T-helper 17 cell (primary cell): ENCODE data around the gene RGS12. TPM values are rescaled to one million over a fixed set of nuclear protein-coding genes. Genes with fewer than 3 reads are reported as not detected.
A peak's percentile ranks its signal among the peaks of the same experiment; 100 is the strongest.

Source experiments
- ATAC-seq: fragments of 150-1000 bp; cut with Tn5 transposase; 2 replicates; pipeline ENCODE4 v1.10.0; 2021; ENCODE audit warnings: mild to moderate bottlenecking, moderate library complexity
- DNase-seq, 3 donors: peaks; one replicate each; pipeline versions ENCODE4 v3.0.0 to v3.0.0-alpha.2; 2020 to 2021
- H3K9me3 ChIP-seq: one replicate; pipeline ENCODE4 v1.7.0; 2013; ENCODE audit warnings: low read length, mild to moderate bottlenecking; ENCODE audit not compliant: control insufficient read depth, poor library complexity, severe bottlenecking
- H3K27ac Mint-ChIP-seq: one replicate; pipeline ENCODE4 v1.8.0; 2022; ENCODE audit warnings: mild to moderate bottlenecking, moderate library complexity, mixed read lengths
- H3K27me3 Mint-ChIP-seq: one replicate; pipeline ENCODE4 v1.8.0; 2022; ENCODE audit warnings: mixed read lengths
- H3K36me3 Mint-ChIP-seq: one replicate; pipeline ENCODE4 v1.8.0; 2022; ENCODE audit warnings: low read depth, mixed read lengths
- H3K4me1 Mint-ChIP-seq: one replicate; pipeline ENCODE4 v1.8.0; 2022; ENCODE audit warnings: mild to moderate bottlenecking, mixed read lengths
- H3K4me3 Mint-ChIP-seq: one replicate; pipeline ENCODE4 v1.8.0; 2022; ENCODE audit warnings: mild to moderate bottlenecking, moderate library complexity, mixed read lengths
- total RNA-seq, 4 donors: library from RNA in 2 of 4; stranded (reverse) in 2 of 4; gene quantifications; one replicate each; pipeline ENCODE4 v1.2.3 and lab custom pipeline; 2022 to 2026

RGS12 gene
- total RNA-seq, 2 donors from 2014 or later: 4.0 to 5.0 TPM

DNA sequence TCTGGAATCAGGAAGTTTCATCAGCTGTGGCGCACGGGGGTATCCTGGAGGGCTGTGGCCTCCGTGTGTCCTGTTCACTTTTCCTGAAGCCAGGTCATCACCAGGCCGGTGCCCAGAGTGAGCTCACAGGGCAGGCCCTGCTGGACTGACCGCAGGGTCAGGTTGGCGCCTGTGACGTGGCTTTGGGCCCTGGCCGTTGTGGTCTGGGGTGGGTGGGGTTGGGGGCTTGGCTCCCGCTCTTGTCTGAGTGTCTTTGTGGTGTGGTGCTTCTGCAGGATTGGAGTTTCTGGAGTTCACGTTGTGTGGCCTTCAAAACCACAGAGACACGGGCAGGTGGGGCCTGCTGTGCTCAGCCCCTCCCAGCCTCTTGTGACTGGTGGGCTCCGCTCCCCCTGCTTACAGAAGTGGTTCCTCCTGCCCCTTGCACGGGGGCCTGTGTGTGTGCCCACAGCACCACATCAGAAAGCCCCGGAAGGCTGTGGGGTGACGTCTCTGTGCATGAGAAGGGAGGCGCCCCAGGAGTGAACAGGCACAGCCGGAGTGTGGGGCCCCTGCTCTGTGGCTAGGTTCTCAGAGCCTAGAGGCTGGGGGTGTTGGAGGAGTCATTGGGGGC, 9.5 kb downstream of the RGS12 start:
- H3K9me3 ChIP-seq: no peaks in the 10 kb centered on the region
- peak; percentile 65 to 84 (median 74) for DNase-seq
- ATAC-seq: peak; percentile 96
- peak overlapping the region; percentile 95 for H3K4me3 Mint-ChIP-seq
- peaks cover 8% of the 10 kb centered on the region for H3K27me3 Mint-ChIP-seq
- peak overlapping the region; percentile 96 for H3K27ac Mint-ChIP-seq
- H3K4me1 Mint-ChIP-seq: peaks cover 36% of the 10 kb centered on the region
- H3K36me3 Mint-ChIP-seq: no peaks in the 10 kb centered on the region

DNA sequence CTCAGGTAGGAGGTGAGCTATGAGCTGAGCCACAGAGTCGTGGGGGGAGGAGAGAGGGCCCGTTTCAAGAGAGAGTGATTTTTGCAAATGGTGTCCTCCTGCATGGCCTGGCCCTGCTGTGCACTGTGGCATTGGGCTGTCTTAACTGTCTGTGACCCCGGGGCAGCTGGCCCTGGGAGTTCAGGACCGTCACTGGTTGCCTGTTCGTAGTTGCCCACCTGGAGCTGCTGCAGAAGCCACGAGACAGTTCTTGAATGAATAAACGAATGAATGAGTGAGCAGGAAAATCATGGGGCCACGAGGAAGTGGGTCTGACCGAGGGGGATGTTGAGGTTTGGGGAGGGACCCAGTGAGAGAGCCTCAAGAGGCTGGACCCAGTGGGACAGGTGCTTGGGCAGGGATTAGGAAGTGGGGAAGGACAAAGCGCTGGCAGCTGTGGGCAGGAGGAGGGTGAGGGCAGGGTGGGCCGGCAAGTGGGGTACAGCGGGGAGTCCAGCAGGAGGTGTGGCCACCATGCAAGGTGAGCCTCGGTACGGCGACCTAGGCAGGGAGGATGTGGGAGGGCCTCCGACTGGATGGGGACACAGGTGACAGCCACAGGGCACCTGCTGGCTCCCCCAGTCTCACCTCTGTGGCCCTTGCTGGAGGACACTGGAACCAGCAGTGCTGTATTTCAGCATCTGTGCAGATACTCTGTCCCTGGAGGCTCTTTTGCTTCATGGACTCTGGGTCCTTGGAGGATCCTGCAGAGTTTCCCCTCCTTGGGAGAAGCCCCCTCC, 10.2 kb downstream of the RGS12 start:
- H3K4me1 Mint-ChIP-seq: peaks cover 36% of the 10 kb centered on the region
- peak overlapping the region; percentile 96 for H3K27ac Mint-ChIP-seq
- peaks cover 8% of the 10 kb centered on the region for H3K27me3 Mint-ChIP-seq
- peak overlapping the region; percentile 95 for H3K4me3 Mint-ChIP-seq
- no peaks in the 10 kb centered on the region for H3K9me3 ChIP-seq
- DNase-seq (no peak), ATAC-seq (peak; percentile 1)
- H3K36me3 Mint-ChIP-seq: no peaks in the 10 kb centered on the region

- DNase-seq (no peak), ATAC-seq (no peak)
- H3K4me3 Mint-ChIP-seq: peak overlapping the region; percentile 95
- H3K27me3 Mint-ChIP-seq: peaks cover 8% of the 10 kb centered on the region
- H3K4me1 Mint-ChIP-seq: peaks cover 38% of the 10 kb centered on the region
- no peaks in the 10 kb centered on the region for H3K9me3 ChIP-seq
- H3K27ac Mint-ChIP-seq: peak overlapping the region; percentile 96
- no peaks in the 10 kb centered on the region for H3K36me3 Mint-ChIP-seq
These were observed 10.7 kb downstream of the RGS12 start for GRCh38 chr4:3303565-3303824.

GRCh38 chr4:3303923-3304710, 11.3 kb downstream of the RGS12 start:
- H3K4me1 Mint-ChIP-seq: peaks cover 38% of the 10 kb centered on the region
- ATAC-seq (no peak), DNase-seq (no peak)
- no peak overlapping the region for H3K4me3 Mint-ChIP-seq
- no peaks in the 10 kb centered on the region for H3K9me3 ChIP-seq
- peak overlapping the region; percentile 96 for H3K27ac Mint-ChIP-seq
- H3K27me3 Mint-ChIP-seq: peaks cover 8% of the 10 kb centered on the region
- H3K36me3 Mint-ChIP-seq: no peaks in the 10 kb centered on the region

DNA sequence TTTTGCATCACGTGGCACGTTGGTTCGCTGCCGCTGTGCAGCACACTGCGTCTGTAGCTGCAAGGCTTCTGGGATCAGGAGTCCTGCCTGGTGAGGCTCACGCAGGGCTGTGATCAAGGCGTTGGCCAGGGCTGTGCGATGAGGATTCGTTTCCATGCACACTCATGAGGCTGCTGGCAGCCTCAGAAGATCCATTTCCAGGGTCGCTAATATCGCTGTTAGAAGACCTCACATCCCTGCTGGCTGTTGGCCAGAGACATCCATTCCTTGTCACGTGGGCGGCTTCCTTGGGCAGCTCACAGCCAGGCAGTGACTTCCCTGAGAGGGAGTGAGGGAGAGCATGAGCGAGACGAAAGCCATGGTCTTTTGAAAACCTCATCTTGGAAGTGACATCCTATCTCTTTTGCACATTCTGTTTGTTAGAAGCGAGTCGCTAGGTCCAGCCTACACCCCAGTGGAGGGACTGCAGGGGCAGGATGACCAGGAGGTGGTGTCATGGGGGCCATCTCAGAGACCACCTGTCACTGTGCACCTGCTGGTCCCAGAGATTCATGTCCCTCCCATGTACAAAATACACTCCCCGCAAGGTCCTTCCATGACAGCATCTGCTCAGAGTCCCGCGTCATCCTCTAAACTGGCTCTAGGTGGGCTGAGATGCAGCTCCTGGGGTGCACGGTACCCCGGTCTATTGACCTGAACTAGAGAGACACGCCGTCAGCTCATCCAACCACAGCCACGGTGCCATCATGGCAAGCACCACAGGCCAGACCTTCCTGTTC, 12.2 kb downstream of the RGS12 start:
- Mint-ChIP-seq H3K36me3 (no peaks in the 10 kb centered on the region), H3K27me3 (peaks cover 8% of the 10 kb centered on the region), H3K4me1 (peaks cover 36% of the 10 kb centered on the region), H3K4me3 (no peak overlapping the region), H3K27ac (no peak overlapping the region)
- ATAC-seq (no peak), DNase-seq (no peak)
- no peaks in the 10 kb centered on the region for H3K9me3 ChIP-seq

DNA sequence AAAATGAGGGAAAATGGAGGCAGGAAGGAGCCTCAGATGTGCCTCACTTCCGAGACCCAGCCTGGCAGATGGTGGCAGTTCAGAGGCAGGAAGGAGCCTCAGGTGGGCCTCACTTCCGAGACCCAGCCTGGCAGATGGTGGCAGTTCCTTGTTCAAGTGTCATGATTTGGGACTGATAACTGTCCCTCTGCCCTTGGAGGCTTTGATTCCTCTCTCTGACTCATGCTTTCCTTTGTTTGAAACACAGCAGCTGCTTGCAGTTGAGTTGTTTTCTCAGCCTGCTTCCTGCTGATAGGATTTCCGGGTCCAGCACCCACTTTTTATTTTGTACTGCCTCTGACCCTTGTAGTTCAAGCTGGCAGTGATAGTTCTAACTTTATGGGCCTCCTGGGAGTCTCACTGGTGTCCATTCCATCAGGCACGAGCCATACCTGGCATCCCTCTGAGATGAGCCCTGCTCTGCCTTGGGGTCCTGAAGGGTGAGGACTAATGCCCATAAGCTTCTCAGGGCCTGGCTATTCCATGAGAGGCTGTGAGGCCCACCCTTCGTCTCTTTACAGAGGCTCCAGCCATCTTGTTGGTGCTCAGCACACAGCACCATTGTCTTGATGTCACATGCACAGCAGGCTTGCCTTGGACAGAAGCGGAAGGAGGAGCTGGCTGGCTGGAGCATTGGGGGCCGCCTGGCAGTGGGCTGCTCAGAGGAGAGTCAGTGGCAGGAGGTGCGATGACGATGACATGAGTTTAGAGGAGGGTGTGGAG, 13.0 kb downstream of the RGS12 start:
- H3K9me3 ChIP-seq: no peaks in the 10 kb centered on the region
- Mint-ChIP-seq H3K36me3 (no peaks in the 10 kb centered on the region), H3K4me1 (peaks cover 36% of the 10 kb centered on the region), H3K27ac (no peak overlapping the region), H3K27me3 (peaks cover 8% of the 10 kb centered on the region), H3K4me3 (peak overlapping the region; percentile 25)
- ATAC-seq (no peak), DNase-seq (no peak)

- Mint-ChIP-seq H3K27ac (no peak overlapping the region), H3K36me3 (no peaks in the 10 kb centered on the region), H3K4me3 (no peak overlapping the region), H3K27me3 (peaks cover 8% of the 10 kb centered on the region), H3K4me1 (peaks cover 31% of the 10 kb centered on the region)
- DNase-seq (no peak), ATAC-seq (no peak)
- H3K9me3 ChIP-seq: no peaks in the 10 kb centered on the region
These were observed 13.6 kb downstream of the RGS12 start for GRCh38 chr4:3306450-3306849.

DNA sequence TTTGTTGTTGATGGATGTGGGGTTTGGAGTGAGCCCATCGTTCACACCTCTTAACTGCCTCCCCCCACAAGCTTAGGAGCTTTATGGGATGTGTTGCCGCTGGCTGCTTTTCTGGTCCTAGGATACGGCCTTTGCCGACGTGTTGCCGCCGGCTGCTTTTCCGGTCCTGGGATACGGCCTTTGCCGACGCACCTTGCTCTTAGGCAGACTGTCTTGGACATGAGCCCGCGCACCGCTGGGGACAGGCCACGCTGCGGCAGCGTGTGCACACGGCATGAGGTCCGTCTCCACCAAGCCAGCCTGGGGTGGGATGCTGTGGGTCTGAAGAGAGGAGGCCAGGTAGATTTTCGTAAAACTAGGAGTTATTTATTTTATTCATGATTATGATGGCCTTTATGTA, 14.2 kb downstream of the RGS12 start:
- H3K27me3 Mint-ChIP-seq: peaks cover 8% of the 10 kb centered on the region

DNA sequence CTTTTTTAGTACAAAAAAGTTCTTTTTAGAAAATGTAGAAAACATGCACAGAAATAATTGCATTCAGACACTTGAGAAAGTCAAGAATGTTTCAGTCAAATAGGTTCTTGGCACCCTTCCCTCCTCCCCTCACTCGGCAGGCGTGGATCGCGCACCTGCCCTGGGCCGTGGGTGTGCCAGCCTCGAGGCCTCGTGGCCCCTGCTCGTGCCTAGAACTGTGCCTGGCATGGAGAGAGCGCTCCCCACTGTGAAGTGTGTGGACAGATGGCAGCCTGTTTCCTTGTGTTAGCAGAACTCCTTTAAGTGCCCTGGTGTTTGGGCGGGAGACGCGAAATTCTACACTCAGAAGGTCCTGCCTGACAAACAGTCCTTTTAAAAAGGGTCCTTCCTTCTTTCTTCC, 14.7 kb downstream of the RGS12 start:
- Mint-ChIP-seq H3K27me3 (peaks cover 7% of the 10 kb centered on the region), H3K4me3 (no peak overlapping the region), H3K27ac (no peak overlapping the region), H3K4me1 (peaks cover 22% of the 10 kb centered on the region), H3K36me3 (no peaks in the 10 kb centered on the region)
- H3K9me3 ChIP-seq: no peaks in the 10 kb centered on the region
- DNase-seq: no peak
- ATAC-seq: no peak

More for the DNA sequence above, 14.2 kb downstream of the RGS12 start:
- Mint-ChIP-seq H3K4me1 (peaks cover 26% of the 10 kb centered on the region), H3K36me3 (no peaks in the 10 kb centered on the region), H3K27ac (no peak overlapping the region), H3K4me3 (no peak overlapping the region)
- ATAC-seq: no peak
- no peaks in the 10 kb centered on the region for H3K9me3 ChIP-seq
- DNase-seq: no peak

DNA sequence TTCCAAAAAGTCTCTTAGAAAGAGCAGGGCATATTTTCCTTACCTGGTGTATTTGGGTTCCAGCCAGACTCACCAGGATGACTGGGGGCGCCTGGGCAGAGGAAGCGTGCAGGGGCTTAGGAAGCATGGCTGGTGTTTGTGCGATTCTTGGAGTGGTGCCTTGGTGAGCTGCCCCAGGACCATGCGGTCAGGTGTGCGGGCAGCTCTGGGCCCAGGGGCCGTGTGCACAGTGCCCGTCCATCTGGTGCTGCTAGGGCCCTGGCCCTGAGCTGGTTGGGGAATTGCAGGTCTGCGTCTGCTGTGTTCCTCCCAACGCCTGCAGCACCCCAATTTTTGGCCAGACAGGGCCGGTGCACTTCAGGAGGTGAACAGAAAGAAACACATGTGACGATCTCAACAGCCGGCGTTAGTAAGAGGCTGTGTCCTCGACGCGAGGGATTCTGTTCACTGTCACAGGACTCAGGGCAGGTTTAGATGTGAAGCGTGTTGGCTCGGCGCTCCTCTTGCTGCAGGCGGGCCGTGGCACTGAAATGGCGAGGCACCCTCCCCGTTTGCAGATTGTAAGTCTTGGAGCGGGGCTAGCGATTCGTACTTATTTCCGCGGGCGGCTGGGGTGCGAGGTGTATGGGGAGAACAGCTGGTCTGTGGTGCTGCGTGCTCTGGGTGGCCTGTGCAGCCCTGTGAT, 15.2 kb downstream of the RGS12 start:
- H3K36me3 Mint-ChIP-seq: no peaks in the 10 kb centered on the region
- no peak overlapping the region for H3K27ac Mint-ChIP-seq
- H3K9me3 ChIP-seq: no peaks in the 10 kb centered on the region
- no peak overlapping the region for H3K4me3 Mint-ChIP-seq
- DNase-seq (peak in 1 of 3 donors; percentile 1), ATAC-seq (no peak)
- peaks cover 2% of the 10 kb centered on the region for H3K27me3 Mint-ChIP-seq
- H3K4me1 Mint-ChIP-seq: peaks cover 16% of the 10 kb centered on the region

GRCh38 chr4:3308691-3309090, 15.9 kb downstream of the RGS12 start:
- Mint-ChIP-seq H3K36me3 (no peaks in the 10 kb centered on the region), H3K4me3 (no peak overlapping the region), H3K27ac (no peak overlapping the region), H3K4me1 (peaks cover 10% of the 10 kb centered on the region), H3K27me3 (no peaks in the 10 kb centered on the region)
- DNase-seq (no peak), ATAC-seq (no peak)
- H3K9me3 ChIP-seq: no peaks in the 10 kb centered on the region
